ENCODE data around the gene PDE10A.

The PDE10A gene

DNA sequence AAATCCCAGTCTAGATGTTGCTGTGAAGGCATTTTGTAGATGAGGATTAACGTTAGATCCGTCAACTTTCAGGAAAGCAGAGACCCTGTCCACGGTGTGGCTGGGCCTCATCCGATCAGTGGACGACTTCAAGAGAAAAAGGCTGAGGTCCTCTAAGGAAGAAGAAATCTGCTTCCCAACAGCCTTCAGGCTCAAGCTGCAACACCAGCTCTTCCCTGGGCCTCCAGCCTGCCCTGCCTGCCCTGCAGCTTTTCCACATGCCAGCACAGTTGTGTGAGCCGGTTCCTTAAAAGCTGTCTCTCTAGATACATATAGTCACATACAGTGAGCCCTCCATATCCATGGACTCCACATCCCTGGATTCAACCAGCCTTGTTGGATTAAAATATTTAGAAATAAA, 14.1 kb upstream of the PDE10A start:
- DNase-seq, result no peak

DNA sequence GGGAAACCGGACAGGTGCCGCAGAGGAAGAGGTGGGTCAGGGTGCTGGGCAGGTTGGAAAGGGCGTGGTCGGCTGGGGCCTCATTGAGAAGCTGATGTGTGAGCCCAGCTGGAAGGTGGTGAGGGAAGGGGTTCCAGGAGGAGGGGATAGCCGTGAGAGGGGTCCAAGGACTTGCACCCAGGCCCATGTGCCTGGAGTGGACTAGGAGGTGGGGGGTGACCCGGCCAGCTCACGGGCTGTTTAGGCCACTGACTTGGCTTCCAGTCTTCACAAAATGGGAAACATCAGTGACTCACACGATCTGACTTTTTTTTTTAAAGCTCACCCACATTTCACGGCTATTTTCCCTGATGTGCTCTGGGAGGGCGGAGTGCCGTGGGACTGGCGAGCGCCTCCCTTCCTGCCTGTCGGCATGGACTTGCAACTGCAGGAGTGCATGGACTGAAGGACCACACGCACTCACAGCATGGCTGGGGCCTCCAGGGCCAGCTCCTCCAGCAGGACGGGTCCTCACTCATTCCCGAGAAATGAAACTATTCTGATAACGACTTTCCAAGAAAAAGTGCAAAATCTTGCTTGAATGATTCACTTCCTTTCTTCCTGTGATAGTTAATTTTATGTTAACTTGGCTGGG, 13.5 kb upstream of the PDE10A start:
- DNase-seq, result no peak

DNA sequence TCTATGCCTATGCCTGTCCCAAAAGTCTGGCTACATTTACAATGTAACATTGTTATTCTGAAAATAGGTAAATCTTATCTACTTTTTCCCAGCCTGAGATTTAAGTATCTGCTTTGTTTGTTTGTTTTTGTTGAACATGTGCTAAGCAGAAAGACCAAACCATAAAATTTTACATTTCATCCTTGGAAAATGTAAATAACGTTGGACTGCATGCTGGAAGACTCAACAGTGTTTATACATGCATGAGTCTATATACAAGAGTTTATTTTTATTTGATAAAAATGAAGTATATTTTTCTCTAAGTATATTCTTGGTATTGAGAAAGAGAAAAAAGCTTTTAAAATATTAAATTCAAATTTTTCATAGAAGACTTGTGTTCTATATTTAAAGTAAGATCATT, 12.1 kb upstream of the PDE10A start:
- DNase-seq, result no peak

DNA sequence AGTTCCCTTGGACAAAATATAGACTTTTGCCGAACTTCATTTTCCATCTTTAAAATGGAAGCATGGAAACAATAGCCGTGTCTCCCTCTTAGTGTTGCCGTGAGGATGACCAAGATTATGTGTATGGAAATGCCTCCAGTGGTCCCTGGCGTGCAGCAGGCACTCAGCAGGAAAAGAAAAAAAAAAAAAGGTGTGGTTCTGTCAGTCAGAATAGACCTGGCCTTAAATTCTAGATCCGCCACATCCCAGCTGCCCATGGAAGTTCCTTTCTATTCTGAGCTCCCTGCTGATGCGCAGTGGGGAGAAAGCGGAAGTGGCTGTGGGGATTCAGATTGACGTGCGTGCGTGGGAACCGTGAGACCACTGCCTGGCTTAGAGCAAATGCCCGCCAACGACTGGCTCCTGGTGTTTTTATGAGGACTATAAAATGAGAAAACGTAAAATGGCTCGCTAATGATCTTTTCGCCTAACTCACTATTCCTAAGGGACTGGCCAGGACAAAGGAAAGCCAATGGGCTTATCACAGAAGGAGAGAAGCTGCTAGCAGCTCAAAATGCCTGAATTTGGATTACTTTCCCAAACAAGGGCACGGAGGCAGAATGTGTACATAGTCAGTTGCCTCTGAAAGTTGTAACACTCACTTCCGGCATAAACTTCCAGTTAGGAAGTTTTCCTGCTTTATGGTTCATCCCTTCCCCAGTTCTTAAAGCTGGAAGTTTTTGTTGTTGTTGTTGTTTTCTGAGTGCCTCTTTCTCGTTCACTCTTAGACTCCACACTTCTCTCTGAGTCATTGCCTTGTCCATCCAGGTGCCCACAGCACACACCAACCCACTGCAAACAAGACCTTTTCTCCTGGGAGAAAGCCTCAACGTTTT, 11.4 kb upstream of the PDE10A start:
- DNase-seq, result no peak

DNA sequence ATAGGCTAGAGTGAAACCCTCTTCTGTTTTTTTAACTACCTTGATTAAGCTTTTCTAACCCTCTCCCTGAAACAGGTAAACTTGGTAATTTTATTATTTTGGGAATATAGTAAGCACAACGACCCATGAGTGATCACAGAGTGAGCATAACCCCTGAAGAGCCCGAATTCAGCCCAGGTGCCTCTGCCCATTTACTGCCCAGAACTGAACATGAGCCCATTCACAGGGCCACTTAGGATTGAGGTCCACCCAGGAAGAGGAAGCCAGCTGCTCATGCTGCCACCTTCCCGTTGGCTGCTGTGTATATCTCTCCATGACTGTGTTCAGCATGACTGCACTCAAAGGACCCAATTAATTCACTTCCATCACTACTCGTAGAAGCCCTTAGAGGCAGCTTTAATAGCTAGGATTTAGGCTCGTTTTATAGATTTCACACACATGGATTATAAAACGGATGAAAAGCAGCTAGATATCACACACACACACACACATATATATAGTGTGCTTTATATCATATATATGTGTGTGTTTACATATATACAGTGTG, 8.3 kb upstream of the PDE10A start:
- no peak for DNase-seq

DNA sequence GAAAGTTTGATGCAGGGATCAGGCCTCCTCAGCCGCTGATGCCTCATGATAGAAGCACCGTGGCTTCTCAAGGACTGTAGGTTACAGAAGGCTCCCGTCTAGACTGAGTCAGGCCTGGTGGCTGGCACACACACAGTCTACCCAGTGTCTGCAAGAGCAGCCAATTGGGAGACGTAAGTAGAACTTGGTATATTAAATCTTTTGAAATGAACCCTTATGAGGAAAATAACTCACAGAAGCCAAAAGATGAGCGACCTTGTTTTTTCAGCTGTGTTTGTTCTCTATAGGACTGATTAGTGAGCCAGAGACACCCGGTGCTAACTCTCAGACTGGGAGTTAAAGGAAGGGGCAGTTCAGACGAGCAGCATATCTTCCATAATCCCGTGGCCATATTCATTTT, 5.9 kb upstream of the PDE10A start:
- DNase-seq, result no peak

DNA sequence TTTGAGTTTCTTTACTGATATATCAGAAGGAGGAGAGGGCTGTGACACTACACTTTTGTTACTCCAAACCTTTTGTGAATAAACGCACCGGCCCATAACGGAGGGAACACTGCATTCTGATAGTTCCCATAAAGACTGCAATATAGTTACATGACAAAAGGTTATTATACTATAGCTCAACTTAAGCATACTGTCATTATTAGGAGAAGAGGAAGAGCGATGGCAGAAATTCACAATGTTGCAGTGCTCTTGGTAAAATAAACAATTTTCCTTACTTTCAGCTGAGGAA, 2.3 kb upstream of the PDE10A start:
- no peak for DNase-seq

DNA sequence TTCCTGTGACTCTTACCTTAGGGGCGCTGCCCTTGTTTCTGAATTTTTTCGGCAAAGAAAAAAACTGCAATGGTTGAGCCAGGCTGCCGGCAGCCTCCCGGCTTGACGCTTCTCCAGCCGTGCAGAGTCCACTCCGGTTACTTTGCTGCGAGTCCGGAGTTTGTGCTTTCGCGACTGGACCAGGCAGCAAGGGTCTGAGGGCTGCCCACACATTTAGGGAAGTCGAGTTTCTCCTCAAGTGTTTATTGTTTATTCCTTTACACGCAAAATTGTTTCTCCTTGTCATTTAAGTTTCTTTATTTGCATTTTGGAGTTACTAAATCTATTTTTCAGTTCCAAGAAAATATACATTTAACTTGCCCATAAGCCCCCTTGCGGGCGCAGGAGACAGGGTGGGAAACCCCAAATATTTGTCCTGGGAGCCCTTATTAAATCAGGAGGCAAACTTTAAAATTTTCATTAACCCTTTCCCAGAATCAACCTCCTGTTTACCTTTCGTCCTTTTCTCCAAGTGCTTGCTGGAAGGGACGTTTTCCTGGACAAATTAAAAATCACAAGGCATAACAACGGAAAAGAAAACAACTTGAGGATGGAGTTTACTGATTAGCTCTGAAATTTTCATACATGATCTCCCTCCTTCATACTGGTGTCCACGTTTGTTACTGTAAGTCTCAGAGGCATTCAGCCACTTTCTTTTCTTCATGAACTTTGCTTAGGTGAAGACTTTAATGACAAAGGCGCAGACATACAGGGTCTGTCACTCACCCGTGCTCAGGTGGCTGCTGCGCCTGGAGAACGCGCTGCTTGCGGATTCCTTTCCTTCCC, 1.7 kb upstream of the PDE10A start:
- no peak for DNase-seq

DNA sequence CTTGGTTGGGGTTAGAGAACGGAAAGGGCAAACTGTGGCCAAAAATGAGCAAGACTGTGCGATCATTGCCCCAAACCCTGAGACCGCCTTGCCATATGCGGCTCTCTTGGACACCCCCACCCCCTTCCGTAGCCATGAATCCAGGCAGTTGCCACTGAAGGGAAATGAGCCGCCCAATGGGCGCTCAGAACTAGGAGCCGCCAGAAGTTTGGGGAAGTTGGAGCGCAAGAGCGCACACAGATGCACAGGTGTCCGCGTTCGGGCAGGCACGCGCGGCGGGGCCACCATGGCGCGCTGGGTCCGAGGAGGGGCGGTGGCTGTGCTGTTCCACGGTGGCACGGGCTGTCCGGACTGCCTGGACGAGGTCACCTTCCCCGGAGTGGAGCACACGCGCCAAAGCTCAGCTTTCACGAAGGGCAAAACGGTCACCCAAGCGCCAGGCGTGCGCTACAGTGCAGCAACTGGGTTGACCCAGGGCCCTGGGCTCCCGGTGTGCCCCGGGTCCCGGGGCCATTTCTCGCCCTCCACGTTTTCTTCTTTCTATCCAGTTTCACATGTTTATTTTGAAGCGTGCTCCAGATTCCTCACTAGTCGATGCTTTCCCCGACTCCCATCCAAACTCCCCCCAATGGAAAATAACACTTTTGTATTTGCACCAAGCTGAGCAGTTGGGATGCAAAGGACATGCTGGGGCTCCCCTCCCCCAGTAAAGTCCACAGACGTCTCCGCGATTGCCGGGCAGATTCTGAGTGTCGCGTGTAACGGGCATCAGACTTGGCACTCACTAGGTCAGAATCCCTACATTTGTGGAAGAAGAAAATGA, 906 bp upstream of the PDE10A start:
- DNase-seq, result no peak

DNA sequence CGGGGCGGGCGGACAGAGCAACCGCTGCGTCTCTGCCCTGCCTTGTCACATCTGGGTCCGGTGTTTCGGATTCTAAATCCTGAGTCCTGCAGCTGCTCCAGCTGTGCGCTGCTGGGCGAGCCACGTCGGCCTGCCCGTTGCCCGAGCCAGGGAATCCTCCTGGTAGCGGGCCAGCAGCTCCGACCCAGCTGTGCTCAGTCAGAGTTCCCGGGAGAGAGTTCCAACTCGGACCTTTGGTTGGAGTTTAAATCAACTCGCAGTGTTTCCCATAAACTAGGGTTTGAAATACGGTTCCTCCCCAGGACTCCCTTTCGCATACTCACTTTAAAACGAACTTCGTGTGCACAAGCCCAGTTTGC, 315 bp upstream of the PDE10A start:
- DNase-seq, result no peak

DNA sequence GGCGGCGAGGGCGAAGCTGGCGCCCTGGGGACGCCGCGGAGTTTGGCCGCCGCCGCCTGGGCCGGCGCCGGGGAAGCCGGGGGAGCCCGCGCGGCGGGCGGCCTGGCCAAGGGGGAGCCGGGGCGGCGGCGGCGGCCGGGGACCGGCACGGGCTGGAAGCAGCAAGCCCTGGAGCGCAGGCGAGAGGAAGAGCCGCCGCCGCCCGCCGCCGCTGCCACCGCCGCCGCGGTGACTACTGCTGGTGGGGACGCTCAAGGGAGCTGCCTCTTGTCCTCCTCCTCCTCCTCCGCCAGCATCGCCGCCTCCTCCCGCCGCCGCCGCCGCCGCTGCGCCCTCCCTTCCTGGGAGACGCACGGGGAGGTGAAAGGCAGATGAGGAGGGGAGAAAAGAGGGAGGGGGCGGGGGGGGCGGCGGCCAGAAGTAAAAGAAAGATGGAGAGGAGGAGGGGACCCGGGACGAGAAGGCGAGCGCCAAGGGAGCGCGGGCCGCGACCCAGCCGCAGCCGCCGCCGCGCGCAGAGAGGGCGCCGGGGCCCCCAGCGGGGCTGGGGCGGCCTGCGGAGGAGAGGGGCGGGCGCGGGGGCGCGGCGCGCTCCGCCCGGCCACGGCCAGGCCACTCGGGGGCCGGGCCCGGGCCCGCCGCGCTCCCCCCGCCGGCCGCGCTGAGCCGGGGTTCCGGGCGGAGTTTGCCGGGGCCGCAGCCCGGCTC, 846 bp downstream of the PDE10A start:
- DNase-seq, result no peak

DNA sequence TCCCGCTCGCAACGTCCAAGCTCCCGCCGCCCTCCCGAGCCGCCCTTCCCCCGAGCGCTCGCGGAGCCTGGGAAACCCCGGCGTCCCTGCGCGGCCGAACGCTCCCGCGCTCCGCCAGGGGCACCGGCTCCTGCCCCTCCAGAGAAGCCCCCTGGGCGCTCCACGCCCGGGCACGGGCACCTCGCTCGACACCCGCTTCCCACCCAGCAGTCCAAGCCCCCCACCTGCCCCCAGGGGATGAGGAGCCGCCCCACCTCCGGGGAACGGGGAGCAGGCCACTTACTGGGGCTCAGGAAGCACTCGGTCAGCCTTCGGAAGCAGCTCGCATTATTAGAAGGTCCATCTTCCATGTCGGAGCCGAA, 1.4 kb downstream of the PDE10A start:
- DNase-seq, result no peak

DNA sequence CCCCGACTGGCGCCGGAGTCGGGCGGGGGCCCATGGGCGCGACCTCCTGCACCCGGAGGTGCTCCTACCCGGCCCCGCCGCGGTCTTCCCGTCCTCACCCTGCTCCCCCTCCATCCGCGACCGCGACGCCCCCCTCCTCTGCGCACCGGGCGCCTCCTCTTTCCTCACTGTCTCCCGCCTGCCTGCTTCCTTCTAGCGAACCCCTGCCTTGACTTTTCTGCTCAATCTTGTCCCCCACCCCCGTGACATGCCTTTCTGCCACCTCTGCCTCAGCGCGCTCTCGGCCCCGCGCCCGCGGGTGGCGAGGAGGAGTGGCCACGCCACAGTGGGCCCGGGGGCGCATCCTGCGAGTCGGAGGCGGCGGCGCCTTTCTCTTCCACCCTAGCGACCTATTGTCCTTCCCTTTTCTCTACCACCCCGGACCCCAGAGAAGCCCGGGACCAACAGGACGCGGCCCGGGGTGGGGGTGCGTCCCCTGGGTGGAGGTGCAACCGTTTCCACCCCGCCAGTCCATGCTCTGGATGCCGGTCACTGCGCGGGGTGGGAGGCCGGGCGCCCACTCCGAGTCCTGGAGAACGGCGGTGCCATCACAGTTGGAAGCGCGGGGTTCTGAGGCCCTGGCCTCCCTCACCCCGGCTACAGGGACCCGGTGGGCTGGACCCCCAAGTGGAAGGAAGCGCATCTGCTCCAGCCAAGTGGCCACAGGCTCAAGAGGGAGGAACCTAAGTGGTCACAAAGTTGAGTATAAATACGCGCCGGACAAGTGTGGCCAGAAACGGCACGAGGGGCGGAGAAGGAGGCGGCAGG, 2.0 kb downstream of the PDE10A start:
- DNase-seq, result no peak

DNA sequence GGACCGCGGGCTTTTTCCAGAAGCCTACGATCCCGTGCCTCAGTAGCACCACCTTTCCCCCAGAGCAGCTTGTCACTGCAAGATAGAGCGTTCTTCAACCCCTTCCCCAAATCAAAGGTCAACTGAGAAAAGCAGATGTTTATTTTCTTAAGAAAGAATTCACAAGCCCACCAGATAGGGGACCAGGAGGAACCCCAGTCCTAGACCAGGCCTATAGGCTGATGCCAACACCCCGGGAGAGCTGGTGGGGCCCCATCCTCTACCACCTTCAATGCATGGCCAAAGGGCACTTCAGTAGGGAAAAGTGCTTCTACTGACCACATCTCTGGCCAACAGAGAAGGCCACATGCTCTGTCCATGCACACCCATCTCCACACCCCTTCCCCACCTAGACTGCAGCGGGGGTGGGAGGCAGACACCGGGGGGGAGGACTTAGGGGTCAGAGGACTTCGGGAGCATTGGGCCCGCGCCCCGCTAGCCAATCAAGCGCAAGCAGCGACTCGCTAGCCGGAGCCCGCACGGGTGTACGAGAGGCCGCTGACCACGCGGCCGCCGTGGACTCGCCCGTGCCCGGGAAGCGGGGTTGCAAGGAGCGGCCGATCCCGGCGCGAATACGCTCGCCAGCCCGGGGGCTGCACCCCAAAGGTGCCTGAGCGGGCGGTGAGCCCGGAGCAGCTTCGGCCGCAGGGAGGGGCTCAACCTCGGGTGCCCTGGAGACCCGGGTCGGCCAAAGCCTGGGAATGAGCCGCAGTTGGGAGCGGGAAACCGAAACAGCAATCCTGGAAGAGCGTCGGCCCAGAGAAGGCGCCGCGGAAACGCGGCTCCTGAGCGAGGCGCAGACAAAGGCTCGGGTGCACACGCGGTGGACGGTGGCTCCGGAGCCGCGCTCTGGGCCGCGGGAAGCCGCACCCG, 2.8 kb downstream of the PDE10A start:
- DNase-seq, result no peak

DNA sequence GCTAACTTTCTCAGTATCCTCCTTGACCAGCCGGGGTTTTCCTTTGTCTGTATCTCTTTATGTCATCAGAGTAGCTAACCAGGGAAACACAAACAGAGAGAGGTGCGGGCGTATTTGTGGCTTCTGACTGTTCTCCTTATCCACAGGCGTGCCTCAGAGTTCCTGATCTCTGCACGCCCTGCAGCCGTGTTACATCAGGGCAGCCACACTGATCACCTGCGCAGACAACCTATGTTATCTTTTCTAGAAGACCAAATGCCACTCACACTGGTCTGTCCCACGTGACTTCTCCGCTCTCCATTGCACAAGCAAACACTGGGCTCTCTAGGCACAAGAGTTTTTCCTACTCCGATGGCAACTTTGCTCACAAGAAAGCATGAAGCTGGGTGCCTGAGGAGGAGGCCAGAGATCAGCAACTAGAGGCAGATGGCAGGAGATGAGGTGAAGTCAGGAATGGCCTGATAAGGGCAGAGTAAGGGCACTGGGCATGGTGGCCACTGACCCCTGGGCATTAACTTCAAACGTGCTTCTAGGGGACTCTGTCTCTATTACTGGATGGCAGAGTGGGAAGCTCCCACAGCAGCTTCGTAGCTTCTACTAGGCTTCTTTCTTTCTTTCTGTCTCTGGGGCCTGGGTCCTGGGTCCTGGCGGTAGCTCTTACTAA, 4.5 kb downstream of the PDE10A start:
- no peak for DNase-seq

DNA sequence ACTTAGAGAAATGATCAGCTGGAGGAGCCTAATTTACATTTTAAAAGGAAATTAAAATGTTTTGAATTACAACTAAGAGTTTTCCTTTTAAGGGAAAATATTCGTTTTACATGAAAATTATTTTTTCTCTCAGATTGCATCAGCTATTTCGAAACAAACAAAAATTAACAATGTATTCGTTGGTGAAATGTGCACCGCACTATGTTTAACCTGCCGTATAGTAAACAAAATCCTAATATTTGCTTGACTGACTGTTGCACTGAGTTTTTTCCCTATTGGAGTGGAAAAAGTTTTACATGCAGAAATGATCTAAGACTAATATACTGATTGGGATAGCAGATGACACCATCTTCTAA, 5.7 kb downstream of the PDE10A start:
- no peak for DNase-seq

DNA sequence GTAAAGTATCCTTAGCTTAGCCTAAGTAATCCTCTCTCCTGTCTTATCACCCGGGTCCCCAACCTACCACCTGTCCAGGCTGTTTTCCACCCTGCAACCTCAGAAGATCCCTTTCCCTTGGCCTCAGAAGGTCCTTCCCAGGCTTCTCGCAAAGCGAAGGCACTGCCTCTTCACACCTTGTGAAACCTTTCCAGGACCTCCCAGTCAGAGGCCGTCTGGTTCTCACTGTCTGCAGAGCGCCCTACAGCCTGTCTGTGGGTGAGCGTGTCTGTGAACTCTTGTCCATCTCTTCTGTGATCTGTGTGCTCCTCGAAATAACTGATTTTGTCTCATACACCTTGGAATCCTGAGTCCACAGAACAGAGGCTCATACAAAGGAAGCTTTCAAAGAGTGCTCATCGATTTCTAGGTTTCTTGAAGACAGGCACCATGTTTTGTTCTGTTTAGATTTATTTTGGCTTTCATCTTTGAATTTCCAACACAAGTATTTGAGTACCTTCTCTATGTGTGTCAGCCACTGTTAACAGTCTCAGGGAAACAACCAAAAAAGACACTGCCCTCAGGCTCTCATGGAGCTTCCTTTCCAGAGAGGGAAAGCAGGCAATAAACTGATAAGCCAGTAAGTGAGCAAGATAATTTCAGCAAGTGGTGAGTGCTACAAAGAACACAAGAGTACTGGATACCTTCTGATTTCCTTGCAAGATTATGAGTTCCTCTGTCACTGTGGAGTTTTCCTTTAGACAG, 6.3 kb downstream of the PDE10A start:
- no peak for DNase-seq

DNA sequence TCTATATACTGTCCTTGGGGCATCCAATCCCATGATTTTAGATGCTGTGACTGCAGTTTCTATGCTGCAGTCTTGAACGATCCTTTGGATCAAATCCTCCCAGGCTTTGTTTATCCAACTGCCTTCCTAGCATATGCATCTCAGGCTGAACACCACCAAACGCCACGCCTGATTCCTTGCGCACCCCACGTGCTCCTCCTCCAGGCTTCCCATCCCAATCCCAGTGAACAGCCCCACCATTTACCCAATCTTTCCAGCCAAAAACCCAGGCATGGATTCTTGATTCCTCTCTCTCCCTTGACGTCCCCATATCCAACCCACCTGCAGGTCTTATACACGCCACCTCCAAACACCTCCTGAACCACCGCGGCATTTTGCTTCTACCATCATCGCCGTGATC, 7.8 kb downstream of the PDE10A start:
- no peak for DNase-seq

DNA sequence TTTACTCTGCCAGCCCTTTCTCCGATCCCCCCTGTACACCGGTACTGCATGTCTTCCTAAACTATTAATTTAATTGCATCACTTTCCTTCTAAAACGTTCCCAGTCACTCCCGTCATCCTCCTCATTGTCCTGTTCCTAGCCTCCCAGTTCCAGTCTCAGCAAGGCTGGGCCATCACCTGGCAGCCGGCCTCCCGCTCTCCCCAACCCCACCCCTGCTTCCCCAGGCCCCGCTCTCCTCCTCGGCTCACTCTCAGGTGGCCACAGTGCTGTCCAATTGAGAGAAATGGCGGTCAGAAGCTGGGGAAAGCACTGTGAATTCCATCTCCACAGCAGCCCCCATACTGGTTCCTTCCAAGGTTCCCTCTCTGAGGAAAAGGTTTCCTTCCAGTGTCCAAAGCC, 8.9 kb downstream of the PDE10A start:
- DNase-seq, result no peak

Measured in NCI-H446 (cell line).